ENCODE data around the gene GRIK2.

The GRIK2 gene

GRCh38 chr6:101458336-101458735 is 64.8 kb downstream of the GRIK2 start:
- no peak for DNase-seq

- no peak for DNase-seq
These were observed 65.3 kb downstream of the GRIK2 start for GRCh38 chr6:101458826-101459225.

GRCh38 chr6:101462576-101462975 is 69.1 kb downstream of the GRIK2 start:
- DNase-seq = no peak

- no peak for DNase-seq
These were observed 72.4 kb downstream of the GRIK2 start for GRCh38 chr6:101465863-101466262.

- DNase-seq = no peak
These were observed 83.9 kb downstream of the GRIK2 start for GRCh38 chr6:101477436-101477835.

- no peak for DNase-seq
These were observed 85.4 kb downstream of the GRIK2 start for GRCh38 chr6:101478891-101479290.

GRCh38 chr6:101482606-101483005 is 89.1 kb downstream of the GRIK2 start:
- no peak for DNase-seq

- peak in 1 of 3 experiments; percentile 7 for DNase-seq
These were observed 91.3 kb downstream of the GRIK2 start for GRCh38 chr6:101484781-101485180.

GRCh38 chr6:101486124-101486523 is 92.6 kb downstream of the GRIK2 start:
- no peak for DNase-seq

GRCh38 chr6:101486726-101487125 is 93.2 kb downstream of the GRIK2 start:
- DNase-seq = no peak

GRCh38 chr6:101489456-101489855 is 95.9 kb downstream of the GRIK2 start:
- DNase-seq = no peak

GRCh38 chr6:101490857-101491256 is 97.3 kb downstream of the GRIK2 start:
- no peak for DNase-seq

- DNase-seq = no peak
These were observed 109.3 kb downstream of the GRIK2 start for GRCh38 chr6:101502818-101503217.

- DNase-seq = no peak
These were observed 116.0 kb downstream of the GRIK2 start for GRCh38 chr6:101509536-101509935.

- no peak for DNase-seq
These were observed 119.7 kb downstream of the GRIK2 start for GRCh38 chr6:101513181-101513580.

GRCh38 chr6:101516578-101516977 is 123.1 kb downstream of the GRIK2 start:
- no peak for DNase-seq

- no peak for DNase-seq
These were observed 124.1 kb downstream of the GRIK2 start for GRCh38 chr6:101517632-101518031.

- DNase-seq = no peak
These were observed 128.7 kb downstream of the GRIK2 start for GRCh38 chr6:101522254-101522653.

- DNase-seq = no peak
These were observed 134.0 kb downstream of the GRIK2 start for GRCh38 chr6:101527467-101527866.

GRCh38 chr6:101528801-101529200 is 135.3 kb downstream of the GRIK2 start:
- DNase-seq = no peak

- no peak for DNase-seq
These were observed 138.0 kb downstream of the GRIK2 start for GRCh38 chr6:101531538-101531937.

GRCh38 chr6:101534386-101534785 is 140.9 kb downstream of the GRIK2 start:
- no peak for DNase-seq

GRCh38 chr6:101534821-101535220 is 141.3 kb downstream of the GRIK2 start:
- no peak for DNase-seq

GRCh38 chr6:101537753-101538316 is 144.3 kb downstream of the GRIK2 start:
- DNase-seq = peak in 1 of 3 experiments; percentile 14

- peak in 1 of 3 experiments; percentile 9 for DNase-seq
These were observed 146.2 kb downstream of the GRIK2 start for GRCh38 chr6:101539510-101540245.

Measured in NCI-H1417 (cell line).